Skeletal muscle tissue (tissue), 4 donors: Measurements from ENCODE around the gene NEK1. TPM values are rescaled to one million over a fixed set of nuclear protein-coding genes. Genes with fewer than 3 reads are reported as not detected.

Source experiments
- H3K27ac ChIP-seq: one replicate; pipeline ENCODE4 v1.7.0; 2013; ENCODE audit warnings: mild to moderate bottlenecking, low read depth, low read length, inconsistent platforms
- H3K27me3 ChIP-seq, 3 donors: one replicate each; pipeline ENCODE4 v1.7.0; 2013; ENCODE audit warnings: low read length in 3 of 3; ENCODE audit not compliant: control insufficient read depth in 3 of 3, insufficient read depth in 3 of 3
- H3K36me3 ChIP-seq, 3 donors: one replicate each; pipeline ENCODE4 v1.7.0; 2013; ENCODE audit warnings: low read length in 3 of 3; ENCODE audit not compliant: control insufficient read depth in 3 of 3, insufficient read depth in 3 of 3
- H3K4me1 ChIP-seq, 3 donors: one replicate each; pipeline ENCODE4 v1.7.0; 2013; ENCODE audit warnings: low read length in 3 of 3, mild to moderate bottlenecking in 3 of 3; ENCODE audit not compliant: control insufficient read depth in 3 of 3, insufficient read depth in 3 of 3
- H3K4me3 ChIP-seq, 3 donors: one replicate each; pipeline ENCODE4 v1.7.0; 2013; ENCODE audit warnings: low read length in 3 of 3
- H3K9ac ChIP-seq, 3 donors: one replicate each; pipeline ENCODE4 v1.7.0; 2013; ENCODE audit warnings: low read length in 3 of 3, mild to moderate bottlenecking in 3 of 3, moderate library complexity in 2 of 3, low read depth in 1 of 3
- H3K9me3 ChIP-seq, 3 donors: one replicate each; pipeline ENCODE4 v1.7.0; 2013; ENCODE audit warnings: low read length in 3 of 3; ENCODE audit not compliant: control insufficient read depth in 3 of 3
- total RNA-seq: library from RNA; depleted of rRNA; stranded (reverse); fragments of >200 nt; gene quantifications from one replicate; pipeline ENCODE4 v1.2.3, GENCODE V29; 2014
- donor health status: Osteomylitis.

Gene NEK1
- total RNA-seq, 1 donor from 2014 or later: 16.7 TPM

- Histone ChIP-seq H3K9me3 (peaks cover 0 to 3% (median 0%) of the 10 kb centered on the region in 3 donors), H3K4me1 (no peaks in the 10 kb centered on the region), H3K9ac (no peak overlapping the region), H3K27me3 (no peaks in the 10 kb centered on the region), H3K4me3 (no peak overlapping the region), H3K27ac (no peak overlapping the region), H3K36me3 (no peaks in the 10 kb centered on the region)
Observed at GRCh38 chr4:169384779-169385178, 227.6 kb downstream of the NEK1 start.

GRCh38 chr4:169383724-169384123, 228.7 kb downstream of the NEK1 start:
- no peak overlapping the region for H3K4me3 ChIP-seq
- no peaks in the 10 kb centered on the region for H3K36me3 ChIP-seq
- H3K9ac ChIP-seq: no peak overlapping the region
- no peaks in the 10 kb centered on the region for H3K27me3 ChIP-seq
- H3K4me1 ChIP-seq: no peaks in the 10 kb centered on the region
- no peak overlapping the region for H3K27ac ChIP-seq
- H3K9me3 ChIP-seq: peaks cover 0 to 3% (median 0%) of the 10 kb centered on the region in 3 donors

GRCh38 chr4:169379688-169380087, 232.7 kb downstream of the NEK1 start:
- Histone ChIP-seq H3K36me3 (no peaks in the 10 kb centered on the region), H3K4me3 (no peak overlapping the region), H3K9me3 (peaks cover 2 to 17% (median 8%) of the 10 kb centered on the region in 3 donors), H3K9ac (no peak overlapping the region), H3K27ac (no peak overlapping the region), H3K27me3 (no peaks in the 10 kb centered on the region), H3K4me1 (no peaks in the 10 kb centered on the region)

- Histone ChIP-seq H3K27ac (no peak overlapping the region), H3K9ac (no peak overlapping the region), H3K4me1 (no peaks in the 10 kb centered on the region), H3K36me3 (no peaks in the 10 kb centered on the region), H3K4me3 (no peak overlapping the region), H3K9me3 (peaks cover 2 to 17% (median 8%) of the 10 kb centered on the region in 3 donors), H3K27me3 (no peaks in the 10 kb centered on the region)
Observed at GRCh38 chr4:169377367-169377766, 235.0 kb downstream of the NEK1 start.

GRCh38 chr4:169376421-169376820, 236.0 kb downstream of the NEK1 start:
- Histone ChIP-seq H3K27me3 (no peaks in the 10 kb centered on the region), H3K4me1 (no peaks in the 10 kb centered on the region), H3K36me3 (no peaks in the 10 kb centered on the region), H3K9ac (no peak overlapping the region), H3K9me3 (peaks cover 2 to 15% (median 8%) of the 10 kb centered on the region in 3 donors), H3K4me3 (no peak overlapping the region), H3K27ac (no peak overlapping the region)

GRCh38 chr4:169372791-169373190, 239.6 kb downstream of the NEK1 start:
- Histone ChIP-seq H3K4me1 (no peaks in the 10 kb centered on the region), H3K27ac (no peak overlapping the region), H3K9me3 (peaks cover 2 to 14% (median 8%) of the 10 kb centered on the region in 3 donors), H3K4me3 (no peak overlapping the region), H3K9ac (no peak overlapping the region), H3K36me3 (no peaks in the 10 kb centered on the region), H3K27me3 (no peaks in the 10 kb centered on the region)

GRCh38 chr4:169369634-169370033, 242.7 kb downstream of the NEK1 start:
- Histone ChIP-seq H3K4me1 (no peaks in the 10 kb centered on the region), H3K27ac (no peak overlapping the region), H3K36me3 (no peaks in the 10 kb centered on the region), H3K27me3 (no peaks in the 10 kb centered on the region), H3K9me3 (no peaks in the 10 kb centered on the region), H3K9ac (no peak overlapping the region), H3K4me3 (no peak overlapping the region)

- no peak overlapping the region for H3K9ac ChIP-seq
- H3K4me3 ChIP-seq: no peak overlapping the region
- H3K4me1 ChIP-seq: no peaks in the 10 kb centered on the region
- H3K27ac ChIP-seq: no peak overlapping the region
- H3K9me3 ChIP-seq: no peaks in the 10 kb centered on the region
- no peaks in the 10 kb centered on the region for H3K27me3 ChIP-seq
- no peaks in the 10 kb centered on the region for H3K36me3 ChIP-seq
Observed at GRCh38 chr4:169367826-169368225, 244.6 kb downstream of the NEK1 start.

- Histone ChIP-seq H3K4me1 (no peaks in the 10 kb centered on the region), H3K4me3 (no peak overlapping the region), H3K36me3 (no peaks in the 10 kb centered on the region)
Observed at GRCh38 chr4:169366821-169367220, 245.6 kb downstream of the NEK1 start.

GRCh38 chr4:169362607-169363006, 249.8 kb downstream of the NEK1 start:
- Histone ChIP-seq H3K4me1 (no peaks in the 10 kb centered on the region), H3K27ac (no peak overlapping the region), H3K36me3 (no peaks in the 10 kb centered on the region), H3K27me3 (no peaks in the 10 kb centered on the region), H3K4me3 (no peak overlapping the region), H3K9ac (no peak overlapping the region), H3K9me3 (no peaks in the 10 kb centered on the region)

More at GRCh38 chr4:169366821-169367220, 245.6 kb downstream of the NEK1 start:
- H3K27me3 ChIP-seq: no peaks in the 10 kb centered on the region
- H3K9me3 ChIP-seq: no peaks in the 10 kb centered on the region
- H3K9ac ChIP-seq: no peak overlapping the region
- H3K27ac ChIP-seq: no peak overlapping the region

- Histone ChIP-seq H3K27me3 (no peaks in the 10 kb centered on the region), H3K9me3 (no peaks in the 10 kb centered on the region), H3K27ac (no peak overlapping the region), H3K4me1 (no peaks in the 10 kb centered on the region), H3K4me3 (no peak overlapping the region), H3K9ac (no peak overlapping the region), H3K36me3 (no peaks in the 10 kb centered on the region)
Observed at GRCh38 chr4:169361756-169362155, 250.6 kb downstream of the NEK1 start.
